CD14-positive monocyte (primary cell): ENCODE data around the gene MACF1. TPM values are rescaled to one million over a fixed set of nuclear protein-coding genes. Genes with fewer than 3 reads are reported as not detected.
"Not testable (repeated sequence)": the region's sequence is repeated elsewhere in the genome, so short reads cannot be mapped to it uniquely, and the experiment has no call there.

Source experiments
- DNase-seq, 3 donors: peaks; one replicate each; pipeline ENCODE4 v3.0.0-alpha.2; 2011 to 2022
- H2AFZ ChIP-seq: 2 replicates; pipeline ENCODE4 v1.6.0; 2012; ENCODE audit warnings: mild to moderate bottlenecking, low read depth, low read length, inconsistent platforms; ENCODE audit not compliant: insufficient read depth, poor library complexity, severe bottlenecking
- H3K27ac ChIP-seq, 2 donors: 1 replicate in 1 of 2; 2 replicates in 1 of 2; pipeline ENCODE4 v1.5.1; 2012 to 2013; ENCODE audit warnings: low read length in 2 of 2, control low read depth in 1 of 2, inconsistent platforms in 1 of 2, low read depth in 1 of 2, mild to moderate bottlenecking in 1 of 2
- H3K27me3 ChIP-seq, 2 donors: one replicate each; pipeline versions ENCODE4 v1.6.0 to v1.6.1; 2011 to 2013; ENCODE audit warnings: low read length in 2 of 2; ENCODE audit not compliant: control insufficient read depth in 2 of 2, insufficient read depth in 2 of 2
- H3K36me3 ChIP-seq, 2 donors: replicated peaks in 1 of 2; 1 replicate in 1 of 2; 2 replicates in 1 of 2; pipeline versions ENCODE4 v1.5.1 to v1.6.1; 2012 to 2013; ENCODE audit warnings: low read length in 2 of 2, control low read depth in 1 of 2, inconsistent platforms in 1 of 2, mild to moderate bottlenecking in 1 of 2; ENCODE audit not compliant: insufficient read depth in 2 of 2, control insufficient read depth in 1 of 2
- H3K4me1 ChIP-seq, 2 donors: 1 replicate in 1 of 2; 2 replicates in 1 of 2; pipeline versions ENCODE4 v1.5.1 to v1.6.1; 2012 to 2013; ENCODE audit warnings: low read length in 2 of 2, control low read depth in 1 of 2, inconsistent platforms in 1 of 2, mild to moderate bottlenecking in 1 of 2, moderate library complexity in 1 of 2; ENCODE audit not compliant: insufficient read depth in 2 of 2, control insufficient read depth in 1 of 2
- H3K4me2 ChIP-seq: replicated peaks from 2 replicates; pipeline ENCODE3; 2012; ENCODE audit warnings: low read length, moderate library complexity, mild to moderate bottlenecking; ENCODE audit not compliant: poor library complexity, severe bottlenecking; ENCODE audit errors: extremely low read depth
- H3K4me3 ChIP-seq, 3 experiments: fragments of 200-600 bp in 1 of 3; sonication (generic) in 1 of 3; replicated peaks in 1 of 3; 1 replicate in 2 of 3; 2 replicates in 1 of 3; pipeline ENCODE4 v1.5.1; 2011 to 2013; ENCODE audit warnings: low read length in 3 of 3, mild to moderate bottlenecking in 3 of 3, control low read depth in 2 of 3, low read depth in 2 of 3, inconsistent platforms in 1 of 3, moderate library complexity in 1 of 3
- H3K79me2 ChIP-seq: 2 replicates; pipeline ENCODE4 v1.6.0; 2012; ENCODE audit warnings: mild to moderate bottlenecking, control low read depth, inconsistent platforms, low read length, moderate library complexity; ENCODE audit not compliant: insufficient read depth
- H3K9ac ChIP-seq: 2 replicates; pipeline ENCODE4 v1.6.0; 2017; ENCODE audit warnings: low read length, mild to moderate bottlenecking; ENCODE audit not compliant: insufficient read depth, poor library complexity, severe bottlenecking
- H3K9me3 ChIP-seq, 2 donors: replicated peaks in 1 of 2; 1 replicate in 1 of 2; 2 replicates in 1 of 2; pipeline versions ENCODE4 v1.5.1 to v1.6.1; 2012 to 2013; ENCODE audit warnings: low read length in 2 of 2, control low read depth in 1 of 2; ENCODE audit not compliant: control insufficient read depth in 1 of 2, insufficient read depth in 1 of 2
- H4K20me1 ChIP-seq: 2 replicates; pipeline ENCODE4 v1.6.0; 2012; ENCODE audit warnings: mild to moderate bottlenecking, low read length, control low read depth, moderate library complexity; ENCODE audit not compliant: insufficient read depth
- H3K27ac Mint-ChIP-seq, 7 donors: one replicate each; pipeline ENCODE4 v1.8.0; 2020; ENCODE audit warnings: mild to moderate bottlenecking in 7 of 7, mixed read lengths in 7 of 7, moderate library complexity in 6 of 7, inconsistent platforms in 2 of 7
- H3K27me3 Mint-ChIP-seq, 3 donors: one replicate each; pipeline ENCODE4 v1.8.0; 2021 to 2022; ENCODE audit warnings: low read depth in 3 of 3, mild to moderate bottlenecking in 3 of 3, mixed read lengths in 3 of 3, moderate library complexity in 3 of 3, inconsistent platforms in 1 of 3
- H3K36me3 Mint-ChIP-seq, 2 donors: one replicate each; pipeline ENCODE4 v1.8.0; 2020; ENCODE audit warnings: mixed read lengths in 2 of 2, inconsistent platforms in 1 of 2, mild to moderate bottlenecking in 1 of 2
- H3K4me1 Mint-ChIP-seq: one replicate; pipeline ENCODE4 v1.8.0; 2020; ENCODE audit warnings: mild to moderate bottlenecking, mixed read lengths
- H3K4me3 Mint-ChIP-seq, 2 donors: one replicate each; pipeline ENCODE4 v1.8.0; 2020; ENCODE audit warnings: mild to moderate bottlenecking in 2 of 2, mixed read lengths in 2 of 2, moderate library complexity in 1 of 2
- H3K9me3 Mint-ChIP-seq, 7 donors: one replicate each; pipeline ENCODE4 v1.8.0; 2020 to 2022; ENCODE audit warnings: mixed read lengths in 7 of 7, mild to moderate bottlenecking in 6 of 7, moderate library complexity in 6 of 7, inconsistent platforms in 2 of 7
- WGBS: methylation state at CpG from one replicate; pipeline ENCODE4 v1.1.5; 2013; ENCODE audit warnings: missing lambda C conversion rate; ENCODE audit not compliant: insufficient coverage; 5-methylcytosine and 5-hydroxymethylcytosine counted together
- intact Hi-C, 2 donors: fragments of 100-400 bp; cut with micrococcal nuclease; formaldehyde crosslinking; loops; one replicate each; pipeline versions ENCODE4 v1.15.0 to v1.15.1; 2023
- polyA plus RNA-seq, 3 donors: library from polyadenylated mRNA; depleted of rRNA in 1 of 3; unstranded in 2 of 3; stranded (reverse) in 1 of 3; fragments of 300-500 nt in 2 of 3; fragments of >200 nt in 1 of 3; fragmentation: Illumina TruSeq in 2 of 3; gene quantifications; 1 replicate in 2 of 3; 2 replicates in 1 of 3; pipeline ENCODE4 v1.2.3, GENCODE V29; 2012 to 2021
- TF ChIP-seq, protein P1 (sequence below): fragments of 200-600 bp; IDR thresholded peaks from one replicate; pipeline ENCODE4 v1.8.0; 2022; ENCODE audit warnings: antibody characterized with exemption, mild to moderate bottlenecking

MACF1 gene
- polyA plus RNA-seq, 3 donors, result 3.4 to 36.8 (median 4.5) TPM

GRCh38 chr1:39494671-39495410, 290.3 kb downstream of the MACF1 start:
- Histone ChIP-seq H3K9me3 (peaks cover 0 to 15% of the 10 kb centered on the region in 2 donors), H3K4me1 (peaks cover 4 to 8% of the 10 kb centered on the region in 2 donors), H3K79me2 (no peaks in the 10 kb centered on the region), H3K4me3 (no peak overlapping the region), H2AFZ (no peak overlapping the region), H3K27ac (no peak overlapping the region), H3K4me2 (no peak overlapping the region), H3K9ac (no peak overlapping the region), H4K20me1 (peaks cover 2% of the 10 kb centered on the region), H3K27me3 (peaks cover 15 to 34% of the 10 kb centered on the region in 2 donors), H3K36me3 (no peaks in the 10 kb centered on the region)
- H3K4me1 Mint-ChIP-seq, result peaks cover 11% of the 10 kb centered on the region
- DNase-seq, result no peak
- peaks cover 36 to 46% (median 38%) of the 10 kb centered on the region in 3 donors for H3K27me3 Mint-ChIP-seq
- peaks cover 0 to 6% of the 10 kb centered on the region in 2 donors for H3K36me3 Mint-ChIP-seq
- TF ChIP-seq, protein P1, sequence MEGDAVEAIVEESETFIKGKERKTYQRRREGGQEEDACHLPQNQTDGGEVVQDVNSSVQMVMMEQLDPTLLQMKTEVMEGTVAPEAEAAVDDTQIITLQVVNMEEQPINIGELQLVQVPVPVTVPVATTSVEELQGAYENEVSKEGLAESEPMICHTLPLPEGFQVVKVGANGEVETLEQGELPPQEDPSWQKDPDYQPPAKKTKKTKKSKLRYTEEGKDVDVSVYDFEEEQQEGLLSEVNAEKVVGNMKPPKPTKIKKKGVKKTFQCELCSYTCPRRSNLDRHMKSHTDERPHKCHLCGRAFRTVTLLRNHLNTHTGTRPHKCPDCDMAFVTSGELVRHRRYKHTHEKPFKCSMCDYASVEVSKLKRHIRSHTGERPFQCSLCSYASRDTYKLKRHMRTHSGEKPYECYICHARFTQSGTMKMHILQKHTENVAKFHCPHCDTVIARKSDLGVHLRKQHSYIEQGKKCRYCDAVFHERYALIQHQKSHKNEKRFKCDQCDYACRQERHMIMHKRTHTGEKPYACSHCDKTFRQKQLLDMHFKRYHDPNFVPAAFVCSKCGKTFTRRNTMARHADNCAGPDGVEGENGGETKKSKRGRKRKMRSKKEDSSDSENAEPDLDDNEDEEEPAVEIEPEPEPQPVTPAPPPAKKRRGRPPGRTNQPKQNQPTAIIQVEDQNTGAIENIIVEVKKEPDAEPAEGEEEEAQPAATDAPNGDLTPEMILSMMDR, result no peak
- peaks cover 0 to 12% (median 2%) of the 10 kb centered on the region in 7 donors for H3K9me3 Mint-ChIP-seq
- H3K4me3 Mint-ChIP-seq, result no peak overlapping the region
- 93% methylated on average over 2 of the region's 14 CpGs for WGBS
- intact Hi-C loops, result no loop called here
- no peak overlapping the region for H3K27ac Mint-ChIP-seq

DNA sequence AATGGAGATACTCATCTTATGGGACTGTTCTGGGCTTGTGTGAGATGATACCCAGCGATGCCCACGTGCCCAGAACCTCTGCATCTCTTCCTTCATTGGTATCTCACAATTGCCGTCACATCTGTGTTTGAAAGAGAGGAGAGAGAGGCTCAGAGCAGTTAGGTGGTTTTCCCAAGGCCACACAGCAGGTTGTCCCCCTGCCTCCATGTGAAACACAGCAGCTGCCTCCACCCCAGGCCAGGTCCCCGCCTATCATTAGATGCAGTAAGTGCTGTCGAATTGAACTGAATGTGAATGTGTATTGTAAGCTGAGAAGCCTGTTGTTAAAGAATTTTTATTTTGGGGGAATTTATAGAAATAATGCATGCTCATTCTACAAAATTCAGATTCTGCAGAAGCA, 292.0 kb downstream of the MACF1 start:
- H3K9me3 ChIP-seq, H3K4me3 Mint-ChIP-seq, intact Hi-C loops: not testable (repeated sequence)

More for the DNA sequence above, 292.0 kb downstream of the MACF1 start:
- not testable (repeated sequence) for H3K27ac Mint-ChIP-seq, DNase-seq, H3K79me2 ChIP-seq, H3K27ac ChIP-seq, H3K4me1 Mint-ChIP-seq, H4K20me1 ChIP-seq, H3K36me3 ChIP-seq, H2AFZ ChIP-seq, H3K4me1 ChIP-seq, H3K36me3 Mint-ChIP-seq, H3K4me2 ChIP-seq, H3K9me3 Mint-ChIP-seq, H3K4me3 ChIP-seq, H3K9ac ChIP-seq
- H3K27me3 Mint-ChIP-seq, result peaks cover 27 to 33% (median 30%) of the 10 kb centered on the region in 3 donors
- peaks cover 8 to 23% of the 10 kb centered on the region in 2 donors for H3K27me3 ChIP-seq
- no CpG with 5 or more reads among the region's 5 CpGs for WGBS
